UCSD-AML1 (cell line): ENCODE data around the gene SAMD8.
A peak's percentile ranks its signal among the peaks of the same experiment; 100 is the strongest.
"Not testable (repeated sequence)": the region's sequence is repeated elsewhere in the genome, so short reads cannot be mapped to it uniquely, and the experiment has no call there.

ENCODE experiments used
- DNase-seq: peaks from one replicate; lab custom pipeline; 2025; ENCODE audit not compliant: unreplicated experiment; lab: John Stamatoyannopoulos, UW

The SAMD8 gene

DNA sequence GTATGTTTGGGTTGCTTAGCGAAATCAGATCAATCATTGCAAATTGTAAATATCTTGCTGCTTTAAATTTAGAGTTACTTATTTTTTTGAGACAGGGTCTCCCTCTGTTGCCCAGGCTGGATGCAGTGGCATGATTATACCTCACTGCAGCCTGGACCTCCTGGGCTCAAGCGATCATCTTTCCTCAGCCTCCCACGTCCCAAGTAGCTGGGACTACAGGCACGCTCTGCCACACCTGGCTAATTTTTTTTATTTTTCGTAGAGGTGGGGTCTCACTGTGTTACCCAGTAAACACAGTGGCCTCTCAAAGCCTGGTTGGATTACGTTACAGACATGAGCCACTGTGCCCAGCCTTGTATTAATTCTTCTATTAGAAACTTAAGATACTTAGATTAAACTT is 100.9 kb downstream of the SAMD8 start:
- DNase-seq, result no peak

DNA sequence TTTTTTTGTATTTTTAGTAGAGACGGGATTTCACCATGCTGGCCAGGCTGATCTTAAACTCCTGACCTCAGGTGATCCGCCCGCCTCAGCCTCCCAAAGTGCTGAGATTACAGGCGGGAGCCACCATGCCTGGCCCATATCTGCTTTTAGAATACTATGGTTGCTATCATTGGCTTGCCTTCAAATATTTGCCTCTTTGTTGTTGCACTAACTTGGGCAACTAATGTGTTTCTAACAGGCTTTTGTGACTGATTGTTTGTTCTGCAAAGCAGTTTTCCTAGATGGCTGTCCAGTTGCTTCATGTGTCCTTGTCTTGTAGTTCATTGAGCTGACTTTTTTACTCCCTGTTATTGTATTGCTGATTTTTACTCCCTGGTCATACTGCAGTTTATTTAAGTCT is 108.8 kb downstream of the SAMD8 start:
- DNase-seq, result no peak

DNA sequence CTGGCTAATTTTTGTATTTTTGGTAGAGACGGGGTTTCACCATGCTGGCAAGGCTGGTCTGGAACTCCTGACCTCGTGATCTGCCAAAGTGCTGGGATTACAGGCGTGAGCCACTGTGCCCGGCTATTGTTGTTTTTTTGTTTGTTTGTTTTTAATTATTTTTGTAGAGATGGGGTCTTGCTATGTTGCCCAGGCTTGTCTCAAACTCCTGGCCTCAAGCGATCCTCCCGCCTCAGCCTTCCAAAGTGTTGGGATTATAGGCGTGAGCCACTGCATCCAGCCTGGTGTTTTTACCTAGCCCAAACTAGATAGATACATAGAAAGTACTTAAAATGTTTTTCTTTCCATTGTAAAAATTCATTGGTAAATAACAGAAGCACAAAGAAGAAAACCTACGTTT is 110.0 kb downstream of the SAMD8 start:
- DNase-seq, result not testable (repeated sequence)

DNA sequence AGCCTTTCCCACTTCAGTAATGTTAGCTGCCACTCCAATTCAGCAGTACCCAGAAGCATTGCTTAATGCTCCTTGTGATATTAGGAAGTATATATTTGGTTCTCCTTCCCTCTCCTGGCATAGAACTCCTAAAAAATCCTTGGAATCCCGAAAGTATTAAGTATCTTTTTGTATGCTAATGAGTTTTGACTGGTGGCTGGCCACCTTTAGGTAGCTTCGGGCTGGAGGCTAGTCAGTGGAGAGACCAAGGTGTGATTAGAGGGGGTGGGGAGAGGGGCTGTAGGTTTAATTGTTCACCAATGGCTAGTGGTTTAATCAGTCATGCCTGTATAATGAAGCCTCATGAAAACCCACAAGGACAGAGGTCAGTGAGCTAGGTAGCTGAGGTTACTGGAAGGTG is 112.1 kb downstream of the SAMD8 start:
- DNase-seq, result no peak

DNA sequence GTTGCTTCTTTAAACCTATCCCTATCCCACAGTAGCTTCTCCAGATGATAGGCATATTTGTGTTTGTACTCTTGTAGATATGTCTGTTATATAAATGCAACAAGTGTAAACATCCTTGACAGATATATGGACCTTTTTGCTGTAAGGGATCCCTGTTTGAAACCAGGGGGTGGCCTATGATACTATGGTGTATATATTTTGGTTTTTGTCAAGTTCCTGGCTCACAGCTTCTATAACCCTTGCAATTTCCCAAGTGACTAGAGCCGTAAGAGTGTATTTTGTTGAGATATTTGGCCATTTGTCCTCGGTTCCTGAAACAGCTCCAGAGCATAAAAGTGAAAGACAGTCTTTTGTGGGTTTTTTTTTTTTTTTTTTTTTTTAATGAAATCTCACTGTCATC is 114.6 kb downstream of the SAMD8 start:
- DNase-seq, result no peak

DNA sequence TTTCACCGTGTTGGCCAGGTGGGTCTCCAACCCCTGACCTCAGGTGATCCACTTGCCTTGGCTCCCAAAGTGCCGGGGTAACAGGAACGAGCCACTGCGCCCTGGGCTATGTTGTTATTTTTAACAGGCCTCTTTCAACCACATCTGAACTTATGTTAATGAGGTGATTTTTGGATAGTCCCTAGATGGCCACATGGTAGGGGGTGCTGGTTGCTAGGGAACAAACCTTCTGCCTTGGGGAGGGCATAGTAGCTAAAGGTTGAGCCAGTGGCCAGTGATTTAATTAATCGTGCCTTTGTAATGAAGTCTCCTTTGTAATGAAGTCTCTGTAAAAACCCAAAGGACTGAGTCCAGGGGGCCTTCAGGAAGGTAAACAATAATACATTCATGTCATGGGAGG is 115.2 kb downstream of the SAMD8 start:
- DNase-seq, result no peak

DNA sequence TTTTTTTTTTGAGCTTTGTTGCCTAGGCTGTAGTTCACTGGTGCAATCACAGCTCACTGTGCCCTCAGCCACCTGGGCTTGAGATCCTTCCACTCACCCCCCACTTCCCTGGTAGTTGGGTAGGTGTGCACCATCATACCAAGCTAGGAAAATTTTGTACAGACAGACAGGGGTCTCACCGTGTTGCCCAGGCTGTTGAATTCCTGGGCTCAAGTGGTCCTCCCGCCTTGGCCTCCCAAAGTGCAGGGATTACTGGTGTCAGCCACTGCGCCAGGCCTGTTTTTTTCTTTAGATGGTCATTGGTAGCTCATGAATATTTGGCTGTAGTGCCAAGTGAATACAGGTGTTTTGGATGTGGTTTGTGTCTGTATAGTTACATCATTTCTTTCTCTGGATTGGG is 116.8 kb downstream of the SAMD8 start:
- no peak for DNase-seq

DNA sequence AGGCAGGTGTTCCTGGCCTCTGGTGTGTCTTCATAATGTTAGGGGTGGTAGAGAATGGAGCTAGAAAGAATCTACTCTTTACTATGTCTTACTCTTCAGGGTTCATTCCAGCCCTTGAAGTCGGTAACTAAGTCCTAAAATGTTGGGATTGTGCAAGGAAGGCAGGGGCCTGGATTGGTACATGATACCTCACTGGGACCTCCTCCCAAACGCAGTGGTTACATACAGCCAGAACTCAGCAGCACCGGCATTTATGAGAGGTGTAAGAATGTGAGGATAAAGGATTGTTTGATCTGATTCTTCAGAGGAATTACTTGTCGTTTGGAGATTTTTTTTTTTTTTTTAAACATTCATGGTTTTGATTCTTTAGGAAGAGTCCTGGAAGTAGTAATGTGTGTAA is 117.4 kb downstream of the SAMD8 start:
- DNase-seq, result no peak

DNA sequence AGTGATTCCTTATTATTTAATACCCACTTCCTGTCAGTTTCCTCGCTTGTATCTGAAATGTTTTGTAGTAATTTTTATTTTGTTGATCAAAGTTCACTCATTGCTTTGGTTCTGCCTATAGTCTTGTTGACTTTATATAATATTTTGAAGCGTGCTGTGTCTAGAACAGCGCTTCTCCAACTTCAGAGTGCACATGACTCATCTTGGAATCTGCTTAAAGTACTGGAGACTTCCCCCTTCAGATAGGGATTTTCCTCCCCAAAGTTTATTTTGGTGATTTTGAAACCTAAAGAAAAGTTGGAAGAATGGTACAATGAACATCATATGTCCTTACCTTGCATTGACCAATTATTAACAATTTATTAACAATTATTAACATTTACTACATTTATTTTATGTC is 118.5 kb downstream of the SAMD8 start:
- DNase-seq, result no peak

DNA sequence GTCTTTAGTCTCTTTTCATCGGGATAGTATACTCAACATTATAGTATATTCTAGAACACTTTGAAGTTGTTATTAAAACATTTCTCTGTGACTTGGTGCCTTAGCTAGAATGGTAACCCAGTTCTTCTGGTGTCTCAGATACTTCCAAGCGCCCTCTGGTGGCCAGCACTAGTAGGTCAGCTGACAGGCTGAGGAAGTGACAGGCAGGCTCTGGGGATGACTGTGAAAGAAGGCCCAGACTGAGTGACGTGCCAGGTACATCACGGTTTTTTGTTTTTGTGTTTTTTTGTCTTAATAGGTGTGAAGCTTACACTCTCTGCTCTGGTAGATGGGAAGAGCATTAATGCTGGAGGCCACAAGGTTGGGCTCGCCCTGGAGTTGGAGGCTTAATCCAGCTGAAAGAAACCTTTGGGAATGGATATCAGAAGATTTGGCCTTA is 119.2 kb downstream of the SAMD8 start:
- peak; percentile 81 for DNase-seq
